ENCODE data around the gene FBXL12. TPM values are rescaled to one million over a fixed set of nuclear protein-coding genes. Genes with fewer than 3 reads are reported as not detected.
"Not testable (repeated sequence)": the region's sequence is repeated elsewhere in the genome, so short reads cannot be mapped to it uniquely, and the experiment has no call there.

The FBXL12 gene
- total and polyA plus RNA-seq, 4 donors, result 7.6 to 30.9 (median 17.4) TPM

- H3K4me3 ChIP-seq (ENCODE audit: low read depth, low read length), result peak overlapping the region; percentile 67
- DNase-seq (ENCODE audit: low read depth in 4 of 6, low spot score in 6 of 6), result peak in 1 of 6 donors; percentile 15
- H3K9me3 ChIP-seq (ENCODE audit: control insufficient read depth, insufficient read depth, low read length), result no peaks in the 10 kb centered on the region
- no peaks in the 10 kb centered on the region for H3K27me3 ChIP-seq (ENCODE audit: control insufficient read depth, insufficient read depth, low read length)
- WGBS (ENCODE audit: insufficient coverage), result 38% methylated on average over 3 of the region's 9 CpGs
- H3K4me1 ChIP-seq (ENCODE audit: control insufficient read depth, insufficient read depth, low read length), result peaks cover 23% of the 10 kb centered on the region
- no peaks in the 10 kb centered on the region for H3K36me3 ChIP-seq (ENCODE audit: control insufficient read depth, insufficient read depth, low read length)
- peak overlapping the region; percentile 97 for H3K27ac ChIP-seq (ENCODE audit: low read depth, low read length)
Measured at GRCh38 chr19:9786342-9786741, 32.5 kb downstream of the FBXL12 start.

DNA sequence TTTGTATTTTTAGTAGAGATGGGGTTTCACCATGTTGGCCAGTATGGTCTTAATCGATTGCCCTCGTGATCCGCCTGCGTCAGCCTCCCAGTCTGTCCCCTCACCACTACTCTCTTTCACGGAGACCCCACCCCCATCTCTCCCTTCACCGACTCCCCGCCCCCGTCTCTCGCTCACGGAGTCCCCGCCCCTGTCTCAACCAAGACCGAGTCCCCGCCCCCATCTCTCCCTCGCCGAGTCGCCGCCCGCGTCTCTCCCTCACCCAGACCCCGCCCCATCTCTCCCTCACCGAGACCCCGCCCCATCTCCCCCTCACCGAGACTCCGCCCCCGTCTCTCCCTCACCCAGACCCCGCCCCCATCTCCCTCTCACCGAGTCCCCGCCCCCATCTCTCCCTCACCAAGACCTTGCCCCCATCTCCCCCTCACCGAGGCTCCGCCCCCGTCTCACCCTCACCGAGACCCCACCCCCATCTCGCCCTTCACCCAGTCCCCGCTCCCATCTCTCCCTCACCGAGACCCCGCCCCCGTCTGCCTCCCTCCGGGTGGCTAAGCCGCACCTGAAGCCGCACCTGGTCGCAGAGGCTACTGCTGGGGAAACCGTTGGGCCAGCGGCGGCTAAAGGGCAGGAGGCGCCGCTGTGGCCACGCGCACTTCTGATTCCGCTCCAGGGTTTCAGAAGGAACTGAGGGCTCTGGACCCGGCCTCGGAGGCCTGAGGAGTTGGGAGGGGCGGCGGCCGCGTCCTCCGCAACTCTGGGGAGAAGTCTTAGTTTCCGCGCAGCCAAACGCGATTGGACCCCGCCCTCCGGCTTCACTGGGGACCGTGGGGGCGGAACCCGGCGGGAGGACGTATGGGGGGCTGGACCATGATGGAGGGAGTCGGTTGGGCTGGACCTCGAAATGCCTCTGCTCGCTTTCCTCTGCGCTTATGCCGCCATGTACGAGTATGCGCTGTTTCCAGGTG lies 33.2 kb downstream of the FBXL12 start:
- Histone ChIP-seq H3K36me3 (ENCODE audit: control insufficient read depth, insufficient read depth, low read length) (no peaks in the 10 kb centered on the region), H3K27me3 (ENCODE audit: control insufficient read depth, insufficient read depth, low read length) (no peaks in the 10 kb centered on the region), H3K4me3 (ENCODE audit: low read depth, low read length) (peak overlapping the region; percentile 67), H3K4me1 (ENCODE audit: control insufficient read depth, insufficient read depth, low read length) (peaks cover 19% of the 10 kb centered on the region), H3K9me3 (ENCODE audit: control insufficient read depth, insufficient read depth, low read length) (no peaks in the 10 kb centered on the region), H3K27ac (ENCODE audit: low read depth, low read length) (peak overlapping the region; percentile 97)
- DNase-seq (ENCODE audit: low read depth in 4 of 6, low spot score in 6 of 6), result peak in 5 of 6 donors; percentile 92 to 99 (median 96)
- WGBS (ENCODE audit: insufficient coverage), result 0% methylated on average over 56 of the region's 74 CpGs

GRCh38 chr19:9784163-9784496 lies 34.7 kb downstream of the FBXL12 start:
- not testable (repeated sequence) for H3K4me3 ChIP-seq (ENCODE audit: low read depth, low read length); H3K27me3 ChIP-seq (ENCODE audit: control insufficient read depth, insufficient read depth, low read length); H3K9me3 ChIP-seq (ENCODE audit: control insufficient read depth, insufficient read depth, low read length); H3K36me3 ChIP-seq (ENCODE audit: control insufficient read depth, insufficient read depth, low read length)
- DNase-seq (ENCODE audit: low read depth in 4 of 6, low spot score in 6 of 6), result peak in 1 of 6 donors; percentile 8
- Histone ChIP-seq H3K27ac (ENCODE audit: low read depth, low read length) (peak overlapping the region; percentile 84), H3K4me1 (ENCODE audit: control insufficient read depth, insufficient read depth, low read length) (peaks cover 19% of the 10 kb centered on the region)
- no CpG with 5 or more reads among the region's 6 CpGs for WGBS (ENCODE audit: insufficient coverage)

- 93% methylated on average over 2 of the region's 2 CpGs for WGBS (ENCODE audit: insufficient coverage)
- no peak overlapping the region for H3K4me3 ChIP-seq (ENCODE audit: low read depth, low read length)
- no peak overlapping the region for H3K27ac ChIP-seq (ENCODE audit: low read depth, low read length)
- H3K36me3 ChIP-seq (ENCODE audit: control insufficient read depth, insufficient read depth, low read length), result no peaks in the 10 kb centered on the region
- no peaks in the 10 kb centered on the region for H3K9me3 ChIP-seq (ENCODE audit: control insufficient read depth, insufficient read depth, low read length)
- H3K4me1 ChIP-seq (ENCODE audit: control insufficient read depth, insufficient read depth, low read length), result peaks cover 19% of the 10 kb centered on the region
- H3K27me3 ChIP-seq (ENCODE audit: control insufficient read depth, insufficient read depth, low read length), result no peaks in the 10 kb centered on the region
- DNase-seq (ENCODE audit: low read depth in 4 of 6, low spot score in 6 of 6), result no peak
Measured at GRCh38 chr19:9782338-9782737, 36.5 kb downstream of the FBXL12 start.

DNA sequence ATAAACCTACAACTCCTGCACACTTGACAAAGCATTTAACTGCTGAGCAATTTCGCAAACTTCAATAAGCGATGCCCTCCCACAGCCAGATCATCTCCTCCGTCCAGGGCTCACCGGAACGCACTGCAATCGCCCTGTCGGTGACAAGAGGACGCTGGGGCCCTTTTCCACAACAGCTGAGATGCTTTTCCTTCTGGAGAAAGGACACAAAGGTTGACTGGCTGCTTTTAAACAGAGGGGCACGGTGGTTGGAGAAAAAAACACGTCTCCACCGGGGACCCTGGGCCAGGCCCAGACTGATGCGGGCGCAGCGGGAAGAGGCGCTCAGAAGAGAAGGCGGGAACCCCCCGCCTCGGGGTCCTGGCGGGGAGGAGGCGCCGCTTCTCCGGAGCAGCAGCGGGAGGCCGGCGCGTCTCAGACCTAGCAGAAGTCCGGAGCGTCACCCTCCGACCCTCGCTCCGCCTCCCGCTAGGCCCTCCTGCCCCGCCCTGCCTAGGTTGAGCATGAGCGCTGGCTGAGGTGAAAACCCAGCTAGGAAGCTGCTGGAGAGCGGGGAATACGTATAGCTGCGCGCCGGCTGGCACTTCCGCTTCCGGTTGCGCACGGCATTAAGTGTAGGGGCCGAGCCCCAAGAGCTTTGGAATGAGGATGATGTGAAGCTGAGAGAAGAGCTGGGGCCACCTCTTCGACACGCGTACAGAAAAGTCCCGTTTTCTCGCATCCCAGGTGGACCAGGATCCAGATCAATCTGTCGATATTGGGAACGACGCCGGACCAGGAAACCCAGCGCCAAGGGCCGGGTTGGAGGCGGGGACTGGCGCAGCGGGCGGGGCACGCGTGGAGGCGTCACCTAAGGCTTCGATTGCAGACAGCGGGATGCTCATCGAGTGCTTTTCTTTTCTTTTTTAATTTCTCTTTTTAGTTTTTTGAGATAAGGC lies 50.4 kb downstream of the FBXL12 start, which contains the start of gene ZNF846:
ZNF846 (minus strand) TSS at position 564 of the 938 bp plus-strand sequence. CDS start 3,788 bp downstream, outside the sequence.
- DNase-seq (ENCODE audit: low read depth in 4 of 6, low spot score in 6 of 6), result peak in 5 of 6 donors; percentile 86 to 98 (median 92)
- H3K4me3 ChIP-seq (ENCODE audit: low read depth, low read length), result peak within 1 kb of the TSS; percentile 72
- peaks cover 13% of the 10 kb centered on the region for H3K4me1 ChIP-seq (ENCODE audit: control insufficient read depth, insufficient read depth, low read length)
- no peaks in the 10 kb centered on the region for H3K27me3 ChIP-seq (ENCODE audit: control insufficient read depth, insufficient read depth, low read length)
- no peaks in the 10 kb centered on the region for H3K9me3 ChIP-seq (ENCODE audit: control insufficient read depth, insufficient read depth, low read length)
- no peaks in the 10 kb centered on the region for H3K36me3 ChIP-seq (ENCODE audit: control insufficient read depth, insufficient read depth, low read length)
- peak within 1 kb of the TSS; percentile 93 for H3K27ac ChIP-seq (ENCODE audit: low read depth, low read length)
- under 1% methylated on average over 65 of the region's 65 CpGs for WGBS (ENCODE audit: insufficient coverage)

Small RNAs within 50 kb of the gene (small RNA-seq; reads per million reads assigned to genes)
- not detected for gene RF00156 (ENCODE audit: low replicate concordance)

Other genes starting within 250 kb of the FBXL12 start
- 10 to 100 TPM; 46.2 to 54.9 TPM for gene ZNF121, start 234.6 kb downstream of the FBXL12 start, total RNA-seq
- 10 to 100 TPM; 13.7 to 17.8 TPM for gene ZNF121, start 234.6 kb downstream of the FBXL12 start, polyA plus RNA-seq (ENCODE audit: insufficient read length in 2 of 2)
- 10 to 100 TPM; 37.4 to 46.3 TPM for gene ZNF561, start 197.8 kb downstream of the FBXL12 start, total RNA-seq
- gene ZNF561, start 197.8 kb downstream of the FBXL12 start, polyA plus RNA-seq (ENCODE audit: insufficient read length in 2 of 2), result 10 to 100 TPM; 25.3 to 33.3 TPM
- gene ZNF562, start 144.0 kb downstream of the FBXL12 start, total RNA-seq, result 10 to 100 TPM; 57.6 to 65.1 TPM
- gene ZNF562, start 144.0 kb downstream of the FBXL12 start, polyA plus RNA-seq (ENCODE audit: insufficient read length in 2 of 2), result 10 to 100 TPM; 22.6 to 22.7 TPM
- gene ZNF846, start 50.3 kb downstream of the FBXL12 start, total RNA-seq, result 10 to 100 TPM; 30.6 to 36.6 TPM
- 10 to 100 TPM; 16.5 to 23.4 TPM for gene ZNF846, start 50.3 kb downstream of the FBXL12 start, polyA plus RNA-seq (ENCODE audit: insufficient read length in 2 of 2)
- 100 to 1,000 TPM; 142 to 503 TPM for gene UBL5, start 8.8 kb upstream of the FBXL12 start, total RNA-seq
- 100 to 1,000 TPM; 304 to 319 TPM for gene UBL5, start 8.8 kb upstream of the FBXL12 start, polyA plus RNA-seq (ENCODE audit: insufficient read length in 2 of 2)
- gene PIN1, start 16.2 kb upstream of the FBXL12 start, total RNA-seq, result 100 to 1,000 TPM; 124 to 143 TPM
- 100 to 1,000 TPM; 191 to 227 TPM for gene PIN1, start 16.2 kb upstream of the FBXL12 start, polyA plus RNA-seq (ENCODE audit: insufficient read length in 2 of 2)
- 10 to 100 TPM; 47.9 to 79.2 TPM for gene OLFM2, start 117.4 kb upstream of the FBXL12 start, total RNA-seq
- gene OLFM2, start 117.4 kb upstream of the FBXL12 start, polyA plus RNA-seq (ENCODE audit: insufficient read length in 2 of 2), result 100 to 1,000 TPM; 237 to 251 TPM
- gene COL5A3, start 191.4 kb upstream of the FBXL12 start, total RNA-seq, result 10 to 100 TPM; 11.6 to 18.1 TPM
- gene COL5A3, start 191.4 kb upstream of the FBXL12 start, polyA plus RNA-seq (ENCODE audit: insufficient read length in 2 of 2), result 10 to 100 TPM in 1 of 2 donors, 1 to 10 TPM in 1; 7.8 to 17.8 TPM
- gene RDH8, start 194.4 kb upstream of the FBXL12 start, total RNA-seq, result not detected
- gene RDH8, start 194.4 kb upstream of the FBXL12 start, polyA plus RNA-seq (ENCODE audit: insufficient read length in 2 of 2), result not detected

Data from spinal cord (tissue), 10 donors.